Peyer's patch (tissue), 4 donors: Measurements from ENCODE around the gene E2F2. TPM values are rescaled to one million over a fixed set of nuclear protein-coding genes. Genes with fewer than 3 reads are reported as not detected.
A peak's percentile ranks its signal among the peaks of the same experiment; 100 is the strongest.

Experiments
- DNase-seq, 3 donors: peaks; one replicate each; pipeline ENCODE4 v3.0.0-alpha.2; 2017 to 2019
- H3K27ac ChIP-seq, 4 donors: fragments of 200-600 bp; sonication (generic); one replicate each; pipeline ENCODE4 v1.5.1; 2016 to 2019
- H3K27me3 ChIP-seq, 2 donors: fragments of 200-600 bp; sonication (generic); one replicate each; pipeline ENCODE4 v1.5.1; 2019
- H3K36me3 ChIP-seq, 3 donors: fragments of 200-600 bp; sonication (generic); one replicate each; pipeline ENCODE4 v1.5.1; 2016 to 2019
- H3K4me1 ChIP-seq, 4 donors: fragments of 200-600 bp; sonication (generic); one replicate each; pipeline ENCODE4 v1.5.1; 2016 to 2019
- H3K4me3 ChIP-seq, 4 donors: fragments of 200-600 bp; sonication (generic); 1 replicate in 3 of 4; 2 replicates in 1 of 4; pipeline ENCODE4 v1.5.1; 2016 to 2019; ENCODE audit warnings: mild to moderate bottlenecking in 1 of 4
- H3K9me3 ChIP-seq, 4 donors: fragments of 200-600 bp; sonication (generic); one replicate each; pipeline ENCODE4 v1.5.1; 2016 to 2019; ENCODE audit warnings: mild to moderate bottlenecking in 1 of 4
- CTCF ChIP-seq, 6 experiments: fragments of 450-650 bp in 4 of 6; fragments of 200-600 bp in 2 of 6; sonication (generic) in 1 of 6; IDR thresholded peaks; one replicate each; pipeline ENCODE4 v1.5.1; 2017 to 2019; ENCODE audit warnings: antibody characterized with exemption in 6 of 6, mild to moderate bottlenecking in 3 of 6, moderate library complexity in 1 of 6
- POLR2A ChIP-seq, 2 donors: fragments of 450-650 bp; IDR thresholded peaks; one replicate each; pipeline ENCODE4 v1.5.1; 2017; ENCODE audit warnings: antibody characterized with exemption in 2 of 2, mild to moderate bottlenecking in 2 of 2, moderate library complexity in 2 of 2
- total RNA-seq, 4 donors: library from RNA; depleted of rRNA; stranded (reverse); fragments of >200 nt; gene quantifications; one replicate each; pipeline ENCODE4 v1.1.0, GENCODE V29; 2016

Gene E2F2
- total RNA-seq, 4 donors from 2014 or later, result 6.8 to 16.4 (median 13.6) TPM

GRCh38 chr1:23558140-23558871 is 27.3 kb upstream of the E2F2 start:
- Histone ChIP-seq H3K4me1 (peaks cover 0 to 69% (median 28%) of the 10 kb centered on the region in 4 donors), H3K4me3 (peak overlapping the region; percentile 81 to 92 (median 84)), H3K27ac (peak overlapping the region; percentile 94 to 98 (median 98)), H3K9me3 (no peaks in the 10 kb centered on the region), H3K27me3 (no peaks in the 10 kb centered on the region), H3K36me3 (no peaks in the 10 kb centered on the region)
- TF ChIP-seq POLR2A (IDR thresholded peaks at IDR 0.05) (peak; percentile 86 to 96), CTCF (IDR thresholded peaks at IDR 0.05) (no peak)
- peak; percentile 44 to 89 (median 88) for DNase-seq

- TF ChIP-seq POLR2A (IDR thresholded peaks at IDR 0.05) (no peak), CTCF (IDR thresholded peaks at IDR 0.05) (no peak)
- Histone ChIP-seq H3K27me3 (no peaks in the 10 kb centered on the region), H3K27ac (peak overlapping the region; percentile 94 to 98 (median 98)), H3K4me1 (peaks cover 0 to 62% (median 27%) of the 10 kb centered on the region in 4 donors), H3K9me3 (no peaks in the 10 kb centered on the region), H3K4me3 (peak overlapping the region; percentile 81 to 92 (median 84)), H3K36me3 (no peaks in the 10 kb centered on the region)
- DNase-seq, result no peak
Measured at GRCh38 chr1:23557471-23558124, 26.6 kb upstream of the E2F2 start.

- Histone ChIP-seq H3K9me3 (no peaks in the 10 kb centered on the region), H3K27me3 (no peaks in the 10 kb centered on the region), H3K36me3 (no peaks in the 10 kb centered on the region), H3K27ac (peak overlapping the region; percentile 94 to 98 (median 98)), H3K4me3 (peak overlapping the region; percentile 81 to 92 (median 84)), H3K4me1 (peaks cover 0 to 55% (median 26%) of the 10 kb centered on the region in 4 donors)
- peak in 1 of 3 donors; percentile 63 for DNase-seq
- TF ChIP-seq CTCF (IDR thresholded peaks at IDR 0.05) (no peak), POLR2A (IDR thresholded peaks at IDR 0.05) (peak; percentile 14 to 58)
Measured at GRCh38 chr1:23556635-23557470, 25.8 kb upstream of the E2F2 start.

- H3K4me3 ChIP-seq, result peak overlapping the region in 2 of 4 donors; percentile 81 to 86
- no peak for DNase-seq
- no peaks in the 10 kb centered on the region for H3K9me3 ChIP-seq
- TF ChIP-seq POLR2A (IDR thresholded peaks at IDR 0.05) (no peak), CTCF (IDR thresholded peaks at IDR 0.05) (no peak)
- no peaks in the 10 kb centered on the region for H3K27me3 ChIP-seq
- no peaks in the 10 kb centered on the region for H3K36me3 ChIP-seq
- H3K4me1 ChIP-seq, result peaks cover 0 to 47% (median 23%) of the 10 kb centered on the region in 4 donors
- peak overlapping the region; percentile 94 to 98 (median 98) for H3K27ac ChIP-seq
Measured at GRCh38 chr1:23555986-23556634, 25.1 kb upstream of the E2F2 start.
